AG04450 (cell line): Measurements from ENCODE around the gene PNCK. TPM values are rescaled to one million over a fixed set of nuclear protein-coding genes. Genes with fewer than 3 reads are reported as not detected.

ENCODE experiments used
- CTCF ChIA-PET: fragments of 300-600, 350-600 bp; formaldehyde crosslinking; extraction: SDS; loops from one replicate; lab custom pipeline; 2022; ENCODE audit warnings: antibody characterized with exemption, inconsistent platforms; lab: Charles Lee
- POLR2A ChIA-PET: fragments of 350-600 bp; formaldehyde crosslinking; extraction: SDS; loops from one replicate; lab custom pipeline; 2021; ENCODE audit warnings: antibody characterized with exemption, inconsistent platforms; lab: Yijun Ruan, JAX
- DNase-seq: peaks from one replicate; pipeline ENCODE4 v3.0.0-alpha.2; 2011; ENCODE audit warnings: low read depth, low spot score
- H3K27ac ChIP-seq: one replicate; pipeline ENCODE4 v1.5.1; 2012; ENCODE audit warnings: low read depth, low read length, control low read depth
- H3K27me3 ChIP-seq: one replicate; pipeline ENCODE4 v1.6.0; 2012; ENCODE audit warnings: low read length; ENCODE audit not compliant: control insufficient read depth, insufficient read depth
- H3K4me3 ChIP-seq: 2 replicates; pipeline ENCODE4 v1.5.1; 2011; ENCODE audit warnings: mild to moderate bottlenecking, low read depth, low read length, control low read depth
- H3K9me3 ChIP-seq: 2 replicates; pipeline ENCODE4 v1.5.1; 2012; ENCODE audit warnings: low read length; ENCODE audit not compliant: control insufficient read depth, insufficient read depth
- CTCF ChIP-seq: IDR thresholded peaks from 2 replicates; pipeline ENCODE4 v1.5.1; 2011; ENCODE audit warnings: low read depth, low read length, control low read depth, inconsistent platforms
- polyA plus RNA-seq: library from polyadenylated mRNA; depleted of rRNA; stranded (reverse); fragments of >200 nt; gene quantifications from 2 replicates; pipeline ENCODE4 v1.2.3, GENCODE V29; 2011

Gene PNCK
- polyA plus RNA-seq, 1 experiment, result not detected

- no peaks in the 10 kb centered on the region; the same call in 1 of the 2 replicates for H3K9me3 ChIP-seq
- H3K27me3 ChIP-seq, result peaks cover 8% of the 10 kb centered on the region
- ChIA-PET CTCF (interaction anchor here (0.6 to 2.5 kb wide), 3 partner anchors 22 to 36 kb away, joined by 4 to 14 read pairs (median 5); no protein-coding TSS in a partner anchor), POLR2A (no interaction called here)
- H3K4me3 ChIP-seq, result no peak overlapping the region
- no peak for DNase-seq
- H3K27ac ChIP-seq, result no peak overlapping the region
- no peak for TF ChIP-seq CTCF
These were observed 41.6 kb downstream of the PNCK start for GRCh38 chrX:153631907-153632594.

DNA sequence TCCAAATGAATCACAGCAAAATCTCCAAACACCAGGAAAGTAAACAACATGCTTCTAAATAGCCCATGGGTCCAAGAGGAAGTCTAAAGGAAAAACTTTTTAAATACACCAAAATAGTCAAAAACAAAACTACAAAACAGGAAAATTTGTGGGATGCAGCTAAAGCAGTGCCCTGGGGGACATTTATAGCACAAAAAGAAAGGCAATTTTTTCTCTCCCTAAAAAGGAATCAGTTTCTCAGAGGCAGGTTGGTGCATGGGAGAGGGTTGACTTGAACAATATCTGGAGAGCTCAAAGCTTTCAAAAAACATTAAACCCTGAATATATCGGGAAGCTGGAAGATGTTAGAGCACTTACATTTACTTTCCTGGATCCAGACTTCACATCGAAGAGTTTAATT, 42.3 kb downstream of the PNCK start:
- CTCF ChIA-PET, result interaction anchor here (1.0 to 2.5 kb wide), 2 partner anchors 22 to 37 kb away, joined by 5 to 14 read pairs; no protein-coding TSS in a partner anchor
- no peak for TF ChIP-seq CTCF

DNA sequence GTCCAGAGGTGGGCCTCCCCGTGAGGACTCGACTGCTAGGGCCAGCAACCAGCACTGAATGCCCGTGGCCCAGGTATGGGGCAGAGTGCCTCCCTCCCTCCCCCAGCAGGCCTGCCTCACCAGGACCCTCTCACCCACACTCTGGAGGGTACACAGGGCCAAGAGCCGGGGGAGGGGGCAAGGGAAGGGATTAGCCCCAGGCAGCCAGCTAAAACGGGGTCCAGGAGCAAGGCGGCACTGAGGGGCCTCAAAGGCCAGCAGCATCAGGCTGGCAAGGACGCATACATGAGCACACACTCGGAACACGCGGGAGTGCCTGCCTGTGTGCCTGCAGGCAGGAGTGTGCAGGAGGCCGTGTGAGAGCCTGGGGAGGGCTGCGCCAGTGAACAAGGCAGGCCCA, 44.9 kb downstream of the PNCK start:
- Histone ChIP-seq H3K27me3 (peaks cover 13% of the 10 kb centered on the region), H3K27ac (no peak overlapping the region), H3K4me3 (no peak overlapping the region), H3K9me3 (no peaks in the 10 kb centered on the region; the same call in 1 of the 2 replicates)
- CTCF ChIA-PET, result no interaction called here
- TF ChIP-seq CTCF, result no peak
- DNase-seq, result no peak
- POLR2A ChIA-PET, result no interaction called here

More for the DNA sequence above, 42.3 kb downstream of the PNCK start:
- POLR2A ChIA-PET, result no interaction called here
- Histone ChIP-seq H3K27me3 (peaks cover 8% of the 10 kb centered on the region), H3K4me3 (no peak overlapping the region), H3K9me3 (no peaks in the 10 kb centered on the region; the same call in 1 of the 2 replicates), H3K27ac (no peak overlapping the region)
- DNase-seq, result no peak

- CTCF ChIA-PET, result no interaction called here
- H3K27ac ChIP-seq, result no peak overlapping the region
- no peak for TF ChIP-seq CTCF
- no peaks in the 10 kb centered on the region; the same call in 1 of the 2 replicates for H3K9me3 ChIP-seq
- POLR2A ChIA-PET, result no interaction called here
- DNase-seq, result no peak
- H3K4me3 ChIP-seq, result no peak overlapping the region
- peaks cover 17% of the 10 kb centered on the region for H3K27me3 ChIP-seq
These were observed 45.5 kb downstream of the PNCK start for GRCh38 chrX:153628129-153628528.

- H3K27me3 ChIP-seq, result peaks cover 19% of the 10 kb centered on the region
- TF ChIP-seq CTCF, result no peak
- no peak for DNase-seq
- no peak overlapping the region for H3K27ac ChIP-seq
- ChIA-PET CTCF (no interaction called here), POLR2A (no interaction called here)
- no peaks in the 10 kb centered on the region; the same call in 1 of the 2 replicates for H3K9me3 ChIP-seq
- H3K4me3 ChIP-seq, result no peak overlapping the region
These were observed 45.9 kb downstream of the PNCK start for GRCh38 chrX:153627675-153628111.
